MM.1S (cell line): ENCODE measurements around the gene ZC3H7B.

Experiments used
- EZH2 ChIP-seq: fragments of 300-600 bp; sonication (generic); optimal IDR thresholded peaks from 2 replicates; pipeline ENCODE3; 2017; ENCODE audit warnings: low read depth, mild to moderate bottlenecking, antibody characterized with exemption, low read length, mixed read lengths
- TF ChIP-seq, protein P1 (sequence below): fragments of 300-600 bp; sonication (generic); IDR thresholded peaks from 2 replicates; pipeline ENCODE4 v1.5.1; 2016; ENCODE audit warnings: antibody characterized with exemption, low read length, mixed read lengths

DNA sequence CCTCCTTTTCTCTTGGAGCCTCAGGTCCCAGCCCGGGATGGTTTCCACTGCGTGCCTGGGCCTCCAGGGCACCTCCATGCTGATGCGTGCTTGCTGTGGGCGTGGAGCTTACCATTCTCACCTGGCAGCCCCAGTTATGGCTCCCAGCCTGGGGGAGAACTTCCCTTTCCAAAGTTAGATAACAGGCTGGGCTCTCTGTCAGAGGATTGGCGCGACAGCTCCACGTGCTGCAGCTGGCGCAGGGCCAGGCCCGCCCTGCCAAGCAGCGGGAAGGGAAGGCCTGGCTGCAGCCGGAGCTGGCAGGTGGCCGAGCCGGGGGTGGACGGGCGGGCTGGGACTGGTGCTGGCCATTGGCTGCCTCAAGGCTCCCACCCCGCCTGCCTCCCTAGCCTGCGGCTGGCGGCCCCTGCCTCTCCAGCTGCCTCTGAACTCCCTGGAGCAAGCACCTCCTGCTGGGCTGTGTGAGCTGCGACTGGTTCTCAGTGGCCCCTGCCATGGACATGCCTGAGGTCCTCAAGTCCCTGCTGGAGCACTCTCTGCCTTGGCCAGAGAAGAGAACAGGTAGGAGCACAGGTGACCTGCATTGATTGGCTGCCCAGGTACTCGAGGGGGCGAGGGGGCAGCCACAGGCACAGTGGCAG is 65.8 kb downstream of the ZC3H7B start:
- TF ChIP-seq, protein P1, sequence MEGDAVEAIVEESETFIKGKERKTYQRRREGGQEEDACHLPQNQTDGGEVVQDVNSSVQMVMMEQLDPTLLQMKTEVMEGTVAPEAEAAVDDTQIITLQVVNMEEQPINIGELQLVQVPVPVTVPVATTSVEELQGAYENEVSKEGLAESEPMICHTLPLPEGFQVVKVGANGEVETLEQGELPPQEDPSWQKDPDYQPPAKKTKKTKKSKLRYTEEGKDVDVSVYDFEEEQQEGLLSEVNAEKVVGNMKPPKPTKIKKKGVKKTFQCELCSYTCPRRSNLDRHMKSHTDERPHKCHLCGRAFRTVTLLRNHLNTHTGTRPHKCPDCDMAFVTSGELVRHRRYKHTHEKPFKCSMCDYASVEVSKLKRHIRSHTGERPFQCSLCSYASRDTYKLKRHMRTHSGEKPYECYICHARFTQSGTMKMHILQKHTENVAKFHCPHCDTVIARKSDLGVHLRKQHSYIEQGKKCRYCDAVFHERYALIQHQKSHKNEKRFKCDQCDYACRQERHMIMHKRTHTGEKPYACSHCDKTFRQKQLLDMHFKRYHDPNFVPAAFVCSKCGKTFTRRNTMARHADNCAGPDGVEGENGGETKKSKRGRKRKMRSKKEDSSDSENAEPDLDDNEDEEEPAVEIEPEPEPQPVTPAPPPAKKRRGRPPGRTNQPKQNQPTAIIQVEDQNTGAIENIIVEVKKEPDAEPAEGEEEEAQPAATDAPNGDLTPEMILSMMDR, result no peak
- TF ChIP-seq EZH2, result no peak
